CD4-positive, alpha-beta T cell treated with Interleukin-4 for 4 hours (primary cell): ENCODE results near the gene MYCBP2.
"Not testable (repeated sequence)": the region's sequence is repeated elsewhere in the genome, so short reads cannot be mapped to it uniquely, and the experiment has no call there.

ENCODE experiments used
- DNase-seq: peaks from one replicate; pipeline ENCODE4 v3.0.0-alpha.2; 2020

MYCBP2 gene

GRCh38 chr13:77338329-77338728 is 11.4 kb upstream of the MYCBP2 start:
- no peak for DNase-seq

GRCh38 chr13:77337159-77337558 is 10.3 kb upstream of the MYCBP2 start:
- no peak for DNase-seq

- DNase-seq, result no peak
Observed at GRCh38 chr13:77335543-77335942, 8.6 kb upstream of the MYCBP2 start.

- no peak for DNase-seq
Observed at GRCh38 chr13:77333594-77333993, 6.7 kb upstream of the MYCBP2 start.

- DNase-seq, result no peak
Observed at GRCh38 chr13:77331421-77331820, 4.5 kb upstream of the MYCBP2 start.

GRCh38 chr13:77329911-77330584 is 3.2 kb upstream of the MYCBP2 start:
- peak; percentile 25 for DNase-seq

GRCh38 chr13:77329133-77329910 is 2.4 kb upstream of the MYCBP2 start:
- DNase-seq, result peak; percentile 96

- DNase-seq, result no peak
Observed at GRCh38 chr13:77328819-77329132, 1.9 kb upstream of the MYCBP2 start.

- DNase-seq, result peak; percentile 52
Observed at GRCh38 chr13:77325371-77325980, 1.4 kb downstream of the MYCBP2 start.

GRCh38 chr13:77323858-77324257 is 3.0 kb downstream of the MYCBP2 start:
- no peak for DNase-seq

GRCh38 chr13:77319536-77319935 is 7.4 kb downstream of the MYCBP2 start:
- DNase-seq, result no peak

- DNase-seq, result no peak
Observed at GRCh38 chr13:77318741-77319140, 8.2 kb downstream of the MYCBP2 start.

- no peak for DNase-seq
Observed at GRCh38 chr13:77316430-77316829, 10.5 kb downstream of the MYCBP2 start.

- not testable (repeated sequence) for DNase-seq
Observed at GRCh38 chr13:77315509-77315908, 11.4 kb downstream of the MYCBP2 start.

GRCh38 chr13:77313923-77314322 is 13.0 kb downstream of the MYCBP2 start:
- no peak for DNase-seq

- DNase-seq, result no peak
Observed at GRCh38 chr13:77312311-77312710, 14.6 kb downstream of the MYCBP2 start.

- DNase-seq, result no peak
Observed at GRCh38 chr13:77310579-77311279, 16.2 kb downstream of the MYCBP2 start.

- no peak for DNase-seq
Observed at GRCh38 chr13:77310161-77310560, 16.7 kb downstream of the MYCBP2 start.

- DNase-seq, result no peak
Observed at GRCh38 chr13:77309254-77309653, 17.6 kb downstream of the MYCBP2 start.

GRCh38 chr13:77306458-77306857 is 20.4 kb downstream of the MYCBP2 start:
- DNase-seq, result no peak

GRCh38 chr13:77305266-77305665 is 21.6 kb downstream of the MYCBP2 start:
- no peak for DNase-seq

- DNase-seq, result no peak
Observed at GRCh38 chr13:77300176-77301037, 26.5 kb downstream of the MYCBP2 start.

- no peak for DNase-seq
Observed at GRCh38 chr13:77299587-77299986, 27.3 kb downstream of the MYCBP2 start.
